GM23338 (cell line): ENCODE data around the gene ARF1. TPM values are rescaled to one million over a fixed set of nuclear protein-coding genes. Genes with fewer than 3 reads are reported as not detected.

ENCODE experiments used
- ATAC-seq: fragments of 200-7000 bp; cut with Tn5 transposase; 3 replicates; pipeline ENCODE4 v1.9.1; 2020
- DNase-seq: peaks from one replicate; pipeline ENCODE4 v3.0.0-alpha.2; 2015; ENCODE audit warnings: low spot score
- H2AFZ ChIP-seq: fragments of 200-600 bp; sonication (generic); 2 replicates; pipeline ENCODE4 v1.8.0; 2016; ENCODE audit warnings: antibody characterized with exemption, mild to moderate bottlenecking, moderate library complexity
- H3F3A ChIP-seq: fragments of 200-600 bp; sonication (generic); replicated peaks from 2 replicates; pipeline ENCODE4 v1.8.0; 2017; ENCODE audit warnings: antibody characterized with exemption, mixed run types, low read depth
- H3K27ac ChIP-seq: fragments of 200-600 bp; sonication (generic); 2 replicates; pipeline ENCODE4 v1.6.1; 2016; ENCODE audit warnings: low read depth
- H3K27me3 ChIP-seq: fragments of 200-600 bp; sonication (generic); 2 replicates; pipeline ENCODE4 v1.8.0; 2016; ENCODE audit warnings: mild to moderate bottlenecking, mixed run types, moderate library complexity; ENCODE audit not compliant: insufficient read depth
- H3K36me3 ChIP-seq: fragments of 200-600 bp; sonication (generic); 2 replicates; pipeline ENCODE4 v1.8.0; 2016; ENCODE audit warnings: mild to moderate bottlenecking; ENCODE audit not compliant: insufficient read depth
- H3K4me1 ChIP-seq: fragments of 200-600 bp; sonication (generic); 2 replicates; pipeline ENCODE4 v1.8.0; 2016; ENCODE audit warnings: mild to moderate bottlenecking, moderate library complexity; ENCODE audit not compliant: insufficient read depth
- H3K4me2 ChIP-seq: fragments of 200-600 bp; sonication (generic); 2 replicates; pipeline ENCODE4 v1.7.1; 2017; ENCODE audit warnings: mixed run types
- H3K4me3 ChIP-seq: fragments of 200-600 bp; sonication (generic); 2 replicates; pipeline ENCODE4 v1.6.1; 2016; ENCODE audit warnings: mixed run types
- H3K79me2 ChIP-seq: fragments of 200-600 bp; sonication (generic); replicated peaks from 2 replicates; pipeline ENCODE4 v1.8.0; 2017; ENCODE audit warnings: mild to moderate bottlenecking; ENCODE audit not compliant: insufficient read depth
- H3K9me2 ChIP-seq: fragments of 200-600 bp; sonication (generic); 2 replicates; pipeline ENCODE4 v1.8.0; 2017; ENCODE audit not compliant: insufficient read depth
- H4K20me1 ChIP-seq: fragments of 200-600 bp; sonication (generic); replicated peaks from 2 replicates; pipeline ENCODE4 v1.8.0; 2017; ENCODE audit warnings: mild to moderate bottlenecking; ENCODE audit not compliant: insufficient read depth
- H3K27ac Mint-ChIP-seq: 2 replicates; pipeline ENCODE4 v1.8.0; 2020; ENCODE audit warnings: inconsistent platforms, mild to moderate bottlenecking, moderate library complexity, mixed read lengths
- H3K27me3 Mint-ChIP-seq: 3 replicates; pipeline ENCODE4 v1.8.0; 2022; ENCODE audit warnings: low read depth, mild to moderate bottlenecking, moderate library complexity, mixed read lengths, inconsistent platforms; ENCODE audit not compliant: insufficient read depth, poor library complexity
- H3K36me3 Mint-ChIP-seq: 3 replicates; pipeline ENCODE4 v1.8.0; 2021; ENCODE audit warnings: low read depth, mild to moderate bottlenecking, inconsistent platforms, moderate library complexity, mixed read lengths
- H3K4me1 Mint-ChIP-seq: 3 replicates; pipeline ENCODE4 v1.8.0; 2020; ENCODE audit warnings: mild to moderate bottlenecking, inconsistent platforms, mixed read lengths
- H3K4me3 Mint-ChIP-seq: 3 replicates; pipeline ENCODE4 v1.8.0; 2021; ENCODE audit warnings: moderate library complexity, mild to moderate bottlenecking, inconsistent platforms, mixed read lengths
- H3K9me3 Mint-ChIP-seq: 3 replicates; pipeline ENCODE4 v1.8.0; 2020; ENCODE audit warnings: moderate library complexity, mild to moderate bottlenecking, inconsistent platforms, mixed read lengths
- CREB1 ChIP-seq: fragments of 250-450 bp; sonication (Bioruptor Pico); IDR thresholded peaks from 2 replicates; pipeline ENCODE4 v1.5.0; 2020; ENCODE audit warnings: low read depth, mild to moderate bottlenecking, moderate library complexity
- ETS1 ChIP-seq: IDR thresholded peaks from 2 replicates; pipeline ENCODE4 v1.6.1; 2016; ENCODE audit warnings: antibody characterized with exemption
- EZH2 ChIP-seq: fragments of 200-600 bp; sonication (generic); IDR thresholded peaks from one replicate; pipeline ENCODE4 v1.8.0; 2017; ENCODE audit warnings: antibody characterized with exemption, mild to moderate bottlenecking, low read depth; ENCODE audit not compliant: unreplicated experiment
- EZH2phosphoT487 ChIP-seq: fragments of 200-600 bp; sonication (generic); IDR thresholded peaks from one replicate; pipeline ENCODE4 v1.8.1; 2018; ENCODE audit warnings: antibody characterized with exemption; ENCODE audit not compliant: unreplicated experiment
- JUNB ChIP-seq: IDR thresholded peaks from one replicate; pipeline ENCODE4 v1.6.1; 2016; ENCODE audit warnings: antibody characterized with exemption; ENCODE audit not compliant: unreplicated experiment
- NANOG ChIP-seq: IDR thresholded peaks from 2 replicates; pipeline ENCODE4 v1.6.1; 2016; ENCODE audit warnings: antibody characterized with exemption, borderline replicate concordance
- POLR2AphosphoS5 ChIP-seq: IDR thresholded peaks from 2 replicates; pipeline ENCODE4 v1.6.1; 2016; ENCODE audit warnings: antibody characterized with exemption, low read depth
- REST ChIP-seq: IDR thresholded peaks from one replicate; pipeline ENCODE4 v1.6.1; 2018; ENCODE audit warnings: antibody characterized with exemption; ENCODE audit not compliant: unreplicated experiment
- STAT1 ChIP-seq: IDR thresholded peaks from one replicate; pipeline ENCODE4 v1.6.1; 2016; ENCODE audit warnings: antibody characterized with exemption; ENCODE audit not compliant: unreplicated experiment
- ZNF114 ChIP-seq: fragments of 250-450 bp; sonication (Bioruptor Pico); IDR thresholded peaks from 2 replicates; pipeline ENCODE4 v1.5.0; 2020; ENCODE audit warnings: mild to moderate bottlenecking, moderate library complexity
- ZNF331 ChIP-seq: fragments of 250-450 bp; sonication (Bioruptor Pico); IDR thresholded peaks from 2 replicates; pipeline ENCODE4 v1.5.0; 2020; ENCODE audit warnings: low read depth, mild to moderate bottlenecking, moderate library complexity
- ZNF462 ChIP-seq: fragments of 250-450 bp; sonication (Bioruptor Pico); IDR thresholded peaks from 2 replicates; pipeline ENCODE4 v1.5.0; 2020; ENCODE audit warnings: mild to moderate bottlenecking, moderate library complexity
- polyA plus RNA-seq: library from polyadenylated mRNA; unstranded; fragments of >200 nt; fragmentation: Nextera tagmentation; extraction: Ambion mirVana; gene quantifications from 2 replicates; pipeline ENCODE4 v1.2.1, GENCODE V29; 2016
- total RNA-seq: library from RNA; depleted of rRNA; stranded (reverse); fragments of >200 nt; shearing (Covaris generic); gene quantifications from 2 replicates; pipeline ENCODE4 v1.2.3, GENCODE V29; 2014
- TF ChIP-seq, protein P1 (sequence below), 2 experiments: fragments of 200-600 bp in 1 of 2; sonication (generic) in 1 of 2; conservative IDR thresholded peaks; 2 replicates each; pipeline versions ENCODE4 v1.5.1 to v1.6.1; 2016 to 2017; ENCODE audit warnings: antibody characterized with exemption in 2 of 2, low read depth in 2 of 2, mild to moderate bottlenecking in 2 of 2, moderate library complexity in 1 of 2

Gene ARF1
- total and polyA plus RNA-seq, 2 experiments from 2014 or later = 210 to 306 TPM

DNA sequence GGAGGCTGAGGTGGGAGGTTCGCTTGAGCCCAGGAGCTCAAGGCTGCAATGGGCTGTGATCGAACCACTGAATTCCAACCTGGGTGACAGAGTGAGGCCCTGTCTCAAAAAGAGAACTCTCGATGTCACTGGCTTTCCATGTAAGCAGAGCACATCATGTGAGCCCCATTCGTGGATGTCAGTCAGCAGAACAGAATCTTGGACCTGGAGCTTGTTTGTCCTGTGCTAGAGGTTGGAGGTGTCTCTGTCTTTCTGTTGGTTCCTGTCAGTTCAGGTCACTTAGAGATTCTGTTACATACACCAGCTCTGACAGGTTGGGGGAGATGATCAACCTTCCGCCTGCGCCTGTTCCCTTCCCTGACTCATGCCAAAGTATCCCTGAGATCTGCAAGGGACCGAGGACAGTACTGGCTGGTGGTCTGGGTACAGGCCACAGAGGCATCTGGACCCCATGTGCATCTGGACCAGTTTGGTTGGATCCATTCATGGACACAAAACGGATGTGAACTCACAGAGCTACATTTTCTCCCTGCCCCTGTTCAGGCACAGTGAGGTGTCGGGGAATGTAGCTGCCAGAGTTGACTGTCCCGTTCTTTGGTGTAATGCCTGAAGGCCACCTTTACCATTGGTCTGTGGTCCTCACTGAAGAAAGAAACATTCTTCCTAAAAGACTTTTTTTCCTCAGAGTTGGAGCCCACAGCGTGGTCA, 10.0 kb downstream of the ARF1 start:
- Histone ChIP-seq H3K4me1 (no peaks in the 10 kb centered on the region; the same call in 1 of the 2 replicates), H3K9me2 (no peaks in the 10 kb centered on the region), H3K4me3 (no peak overlapping the region), H3K4me2 (no peak overlapping the region), H3K79me2 (peaks cover 94% of the 10 kb centered on the region), H3K27me3 (no peaks in the 10 kb centered on the region), H3K36me3 (no peaks in the 10 kb centered on the region), H3K27ac (no peak overlapping the region), H3F3A (no peaks in the 10 kb centered on the region), H4K20me1 (peaks cover 90% of the 10 kb centered on the region), H2AFZ (no peak overlapping the region)
- TF ChIP-seq ZNF462 (CRISPR knock-in tag) = no peak
- no peak for TF ChIP-seq EZH2
- no peak for TF ChIP-seq EZH2phosphoT487
- TF ChIP-seq ZNF114 (CRISPR knock-in tag) = no peak
- no peak for TF ChIP-seq NANOG
- TF ChIP-seq POLR2AphosphoS5 = no peak
- TF ChIP-seq STAT1 = no peak
- no peak for TF ChIP-seq REST
- no peak for TF ChIP-seq JUNB
- TF ChIP-seq CREB1 (CRISPR knock-in tag) = no peak
- no peak for TF ChIP-seq ETS1
- TF ChIP-seq ZNF331 = no peak
- TF ChIP-seq, protein P1, sequence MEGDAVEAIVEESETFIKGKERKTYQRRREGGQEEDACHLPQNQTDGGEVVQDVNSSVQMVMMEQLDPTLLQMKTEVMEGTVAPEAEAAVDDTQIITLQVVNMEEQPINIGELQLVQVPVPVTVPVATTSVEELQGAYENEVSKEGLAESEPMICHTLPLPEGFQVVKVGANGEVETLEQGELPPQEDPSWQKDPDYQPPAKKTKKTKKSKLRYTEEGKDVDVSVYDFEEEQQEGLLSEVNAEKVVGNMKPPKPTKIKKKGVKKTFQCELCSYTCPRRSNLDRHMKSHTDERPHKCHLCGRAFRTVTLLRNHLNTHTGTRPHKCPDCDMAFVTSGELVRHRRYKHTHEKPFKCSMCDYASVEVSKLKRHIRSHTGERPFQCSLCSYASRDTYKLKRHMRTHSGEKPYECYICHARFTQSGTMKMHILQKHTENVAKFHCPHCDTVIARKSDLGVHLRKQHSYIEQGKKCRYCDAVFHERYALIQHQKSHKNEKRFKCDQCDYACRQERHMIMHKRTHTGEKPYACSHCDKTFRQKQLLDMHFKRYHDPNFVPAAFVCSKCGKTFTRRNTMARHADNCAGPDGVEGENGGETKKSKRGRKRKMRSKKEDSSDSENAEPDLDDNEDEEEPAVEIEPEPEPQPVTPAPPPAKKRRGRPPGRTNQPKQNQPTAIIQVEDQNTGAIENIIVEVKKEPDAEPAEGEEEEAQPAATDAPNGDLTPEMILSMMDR (conservative IDR thresholded peaks at IDR 0.05; ENCODE audit: low read depth in 2 of 2) = no peak
- no peak for DNase-seq
- Mint-ChIP-seq H3K27ac (no peak overlapping the region), H3K27me3 (peaks cover 9% of the 10 kb centered on the region), H3K9me3 (peaks cover 11% of the 10 kb centered on the region), H3K4me1 (peaks cover 28% of the 10 kb centered on the region), H3K36me3 (peaks cover 52% of the 10 kb centered on the region), H3K4me3 (no peak overlapping the region)
- ATAC-seq = no peak
